A549 (cell line): ENCODE results near the gene RASGRP2.

ENCODE experiments used
- KDM1A ChIP-seq: fragments of 200-600 bp; sonication (generic); IDR thresholded peaks from 2 replicates; pipeline ENCODE4 v1.6.1; 2016; ENCODE audit warnings: low read depth, mild to moderate bottlenecking
- RAD21 ChIP-seq, 2 experiments: fragments of >200 bp in 1 of 2; sonication (Bioruptor Twin) in 1 of 2; formaldehyde crosslinking in 1 of 2; IDR thresholded peaks in 1 of 2; conservative IDR thresholded peaks in 1 of 2; 2 replicates in 1 of 2; 3 replicates in 1 of 2; pipeline ENCODE4 v1.6.1; 2012 to 2018; ENCODE audit warnings: inconsistent platforms in 1 of 2
- RFX5 ChIP-seq: fragments of 450-650 bp; IDR thresholded peaks from 2 replicates; pipeline ENCODE4 v1.7.1; 2014; ENCODE audit warnings: antibody characterized with exemption, mild to moderate bottlenecking, moderate library complexity
- TP53 ChIP-seq: fragments of 250-450 bp; sonication (Bioruptor Pico); IDR thresholded peaks from 2 replicates; pipeline ENCODE4 v1.5.0; 2021; ENCODE audit warnings: mild to moderate bottlenecking, moderate library complexity
- TF ChIP-seq, protein P1 (sequence below): fragments of 450-650 bp; IDR thresholded peaks from 2 replicates; pipeline ENCODE4 v1.6.1; 2014; ENCODE audit warnings: antibody characterized with exemption
- TF ChIP-seq, protein P2 (sequence below): fragments of >200 bp; sonication (Bioruptor Twin); formaldehyde crosslinking; IDR thresholded peaks from 3 replicates; pipeline ENCODE4 v1.5.1; 2016

DNA sequence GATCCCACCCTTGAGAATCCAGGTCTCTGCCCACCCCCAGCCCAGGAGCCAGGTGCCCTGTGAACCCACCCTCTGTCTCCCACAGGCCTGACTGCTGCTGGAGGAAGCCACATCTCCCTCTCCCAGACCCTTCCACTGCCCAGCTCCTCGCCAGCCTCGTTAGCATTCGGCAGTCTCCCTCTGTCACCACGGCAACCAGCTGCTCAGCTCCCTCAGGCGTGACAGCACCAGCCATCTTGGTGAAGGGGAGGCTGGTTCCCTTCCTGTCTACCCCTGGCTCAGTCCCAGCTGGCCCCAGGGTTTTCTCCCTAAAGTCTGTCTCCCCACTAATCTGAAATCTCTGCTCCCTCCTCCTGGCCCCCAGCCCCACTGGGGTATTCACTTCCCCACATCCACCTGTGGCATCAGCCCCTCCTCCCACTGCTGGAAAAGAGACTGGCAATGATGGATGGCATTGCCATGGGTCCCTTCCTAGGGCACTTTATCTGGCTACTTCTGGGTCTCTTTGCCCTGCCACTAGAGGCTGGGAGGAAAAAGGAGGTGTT is 49.0 kb downstream of the RASGRP2 start:
- TF ChIP-seq KDM1A = no peak
- TF ChIP-seq, protein P1, sequence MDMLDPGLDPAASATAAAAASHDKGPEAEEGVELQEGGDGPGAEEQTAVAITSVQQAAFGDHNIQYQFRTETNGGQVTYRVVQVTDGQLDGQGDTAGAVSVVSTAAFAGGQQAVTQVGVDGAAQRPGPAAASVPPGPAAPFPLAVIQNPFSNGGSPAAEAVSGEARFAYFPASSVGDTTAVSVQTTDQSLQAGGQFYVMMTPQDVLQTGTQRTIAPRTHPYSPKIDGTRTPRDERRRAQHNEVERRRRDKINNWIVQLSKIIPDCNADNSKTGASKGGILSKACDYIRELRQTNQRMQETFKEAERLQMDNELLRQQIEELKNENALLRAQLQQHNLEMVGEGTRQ = no peak
- no peak for TF ChIP-seq RAD21 (conservative IDR thresholded peaks at IDR 0.05 in 1 of 2, IDR thresholded peaks at IDR 0.05 in 1 of 2)
- TF ChIP-seq RFX5 = no peak
- TF ChIP-seq, protein P2, sequence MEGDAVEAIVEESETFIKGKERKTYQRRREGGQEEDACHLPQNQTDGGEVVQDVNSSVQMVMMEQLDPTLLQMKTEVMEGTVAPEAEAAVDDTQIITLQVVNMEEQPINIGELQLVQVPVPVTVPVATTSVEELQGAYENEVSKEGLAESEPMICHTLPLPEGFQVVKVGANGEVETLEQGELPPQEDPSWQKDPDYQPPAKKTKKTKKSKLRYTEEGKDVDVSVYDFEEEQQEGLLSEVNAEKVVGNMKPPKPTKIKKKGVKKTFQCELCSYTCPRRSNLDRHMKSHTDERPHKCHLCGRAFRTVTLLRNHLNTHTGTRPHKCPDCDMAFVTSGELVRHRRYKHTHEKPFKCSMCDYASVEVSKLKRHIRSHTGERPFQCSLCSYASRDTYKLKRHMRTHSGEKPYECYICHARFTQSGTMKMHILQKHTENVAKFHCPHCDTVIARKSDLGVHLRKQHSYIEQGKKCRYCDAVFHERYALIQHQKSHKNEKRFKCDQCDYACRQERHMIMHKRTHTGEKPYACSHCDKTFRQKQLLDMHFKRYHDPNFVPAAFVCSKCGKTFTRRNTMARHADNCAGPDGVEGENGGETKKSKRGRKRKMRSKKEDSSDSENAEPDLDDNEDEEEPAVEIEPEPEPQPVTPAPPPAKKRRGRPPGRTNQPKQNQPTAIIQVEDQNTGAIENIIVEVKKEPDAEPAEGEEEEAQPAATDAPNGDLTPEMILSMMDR = no peak
- no peak for TF ChIP-seq TP53 (CRISPR knock-in tag)
